T1000 (cell line): ENCODE results near the gene TAMM41.
"Not testable (repeated sequence)": the region's sequence is repeated elsewhere in the genome, so short reads cannot be mapped to it uniquely, and the experiment has no call there.

Source experiments
- DNase-seq: peaks from one replicate; lab custom pipeline; 2025; ENCODE audit warnings: mixed read lengths; lab: John Stamatoyannopoulos, UW

The TAMM41 gene

DNA sequence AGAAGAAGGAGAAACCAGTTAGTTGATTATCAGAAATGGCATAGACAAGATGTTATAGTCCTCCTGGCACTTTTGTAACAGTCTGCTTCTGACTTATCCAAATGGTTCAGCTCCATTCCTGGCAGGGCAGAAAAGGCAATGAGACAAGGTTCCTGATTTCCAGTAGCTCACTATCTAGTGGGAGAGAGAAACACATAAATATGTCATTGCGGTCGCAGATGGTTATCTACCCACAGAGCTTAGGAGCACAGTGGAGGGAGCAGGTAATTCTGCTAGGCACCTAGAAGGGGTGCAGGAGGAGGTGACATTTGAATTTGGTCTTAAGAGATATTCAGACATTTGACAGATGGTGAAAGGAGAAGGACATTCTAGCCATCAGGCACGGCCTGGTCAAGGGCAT is 78.1 kb downstream of the TAMM41 start:
- no peak for DNase-seq

DNA sequence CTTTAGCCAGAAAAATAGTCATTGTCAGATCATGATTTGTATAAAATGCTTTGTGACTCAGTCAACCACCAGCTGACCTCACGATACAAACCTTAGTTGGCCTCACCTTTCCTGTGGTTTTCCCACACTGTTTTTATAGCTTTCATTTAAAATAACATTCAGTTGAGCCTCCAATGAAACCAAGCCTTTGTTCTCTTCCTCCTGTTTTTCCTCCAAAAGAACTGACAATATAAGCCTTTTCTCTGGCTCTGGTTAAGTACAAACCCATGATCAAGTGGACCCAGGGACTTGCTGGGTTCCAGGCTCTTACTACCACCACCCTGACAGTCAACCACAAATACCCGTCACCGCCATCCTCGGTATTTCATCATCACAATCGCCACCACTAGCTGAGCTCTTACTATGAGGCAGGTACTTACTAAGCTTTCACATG is 81.7 kb downstream of the TAMM41 start:
- DNase-seq, result peak; percentile 40

- no peak for DNase-seq
These were observed 86.7 kb downstream of the TAMM41 start for GRCh38 chr3:11759996-11760395.

GRCh38 chr3:11757929-11758328 is 88.8 kb downstream of the TAMM41 start:
- no peak for DNase-seq

GRCh38 chr3:11757441-11757875 is 89.2 kb downstream of the TAMM41 start:
- DNase-seq, result no peak

GRCh38 chr3:11755276-11755675 is 91.4 kb downstream of the TAMM41 start:
- DNase-seq, result no peak

- not testable (repeated sequence) for DNase-seq
These were observed 94.4 kb downstream of the TAMM41 start for GRCh38 chr3:11752254-11752653.

DNA sequence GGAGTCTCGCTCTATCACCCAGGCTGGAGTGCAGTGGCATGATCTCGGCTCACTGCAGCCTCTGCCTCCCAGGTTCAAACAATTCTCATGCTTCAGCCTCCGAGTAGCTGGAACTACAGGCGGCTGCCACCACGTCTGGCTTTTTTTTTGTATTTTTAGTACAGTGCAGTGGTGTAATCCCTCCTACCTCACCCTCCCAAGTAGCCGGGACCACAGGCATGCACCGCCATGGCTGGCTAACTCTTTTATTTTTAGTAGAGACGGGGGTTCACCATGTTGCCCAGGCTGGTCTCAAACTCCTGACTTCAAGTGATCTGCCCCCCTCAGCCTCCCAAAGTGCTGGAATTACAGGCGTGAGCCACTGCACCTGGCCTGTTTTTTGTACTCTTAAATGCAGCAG is 98.4 kb downstream of the TAMM41 start:
- not testable (repeated sequence) for DNase-seq
